Smooth muscle cell (in vitro differentiated cells): ENCODE results near the gene GCK. TPM values are rescaled to one million over a fixed set of nuclear protein-coding genes. Genes with fewer than 3 reads are reported as not detected.

ENCODE experiments used
- DNase-seq: peaks from one replicate; lab custom pipeline; 2025; ENCODE audit not compliant: unreplicated experiment; lab: John Stamatoyannopoulos, UW
- H2AFZ ChIP-seq: fragments of 200-600 bp; sonication (generic); 2 replicates; pipeline ENCODE4 v1.6.0; 2016; ENCODE audit warnings: antibody characterized with exemption, low read depth, mild to moderate bottlenecking
- H3F3A ChIP-seq: fragments of 200-600 bp; sonication (generic); 2 replicates; pipeline ENCODE4 v1.6.0; 2017; ENCODE audit warnings: antibody characterized with exemption, low read depth
- H3K27ac ChIP-seq: fragments of 200-600 bp; sonication (generic); 2 replicates; pipeline ENCODE4 v1.5.1; 2016; ENCODE audit warnings: low read depth, mild to moderate bottlenecking
- H3K27me3 ChIP-seq: fragments of 200-600 bp; sonication (generic); 2 replicates; pipeline ENCODE4 v1.6.1; 2016; ENCODE audit warnings: low read depth, mild to moderate bottlenecking
- H3K36me3 ChIP-seq: fragments of 200-600 bp; sonication (generic); 2 replicates; pipeline ENCODE4 v1.5.1; 2016; ENCODE audit warnings: low read depth
- H3K4me1 ChIP-seq: fragments of 200-600 bp; sonication (generic); 2 replicates; pipeline ENCODE4 v1.5.1; 2016; ENCODE audit warnings: low read depth
- H3K4me2 ChIP-seq: fragments of 200-600 bp; sonication (generic); 2 replicates; pipeline ENCODE4 v1.6.0; 2016; ENCODE audit warnings: mild to moderate bottlenecking
- H3K4me3 ChIP-seq: fragments of 200-600 bp; sonication (generic); 2 replicates; pipeline ENCODE4 v1.5.1; 2016; ENCODE audit warnings: mild to moderate bottlenecking
- H3K79me2 ChIP-seq: fragments of 200-600 bp; sonication (generic); 2 replicates; pipeline ENCODE4 v1.6.0; 2016; ENCODE audit warnings: low read depth, mild to moderate bottlenecking
- H3K9ac ChIP-seq: fragments of 200-600 bp; sonication (generic); 2 replicates; pipeline ENCODE4 v1.6.0; 2016; ENCODE audit warnings: low read depth
- H3K9me3 ChIP-seq: fragments of 200-600 bp; sonication (generic); replicated peaks from 2 replicates; pipeline ENCODE4 v1.5.1; 2016; ENCODE audit warnings: low read depth
- H4K20me1 ChIP-seq: fragments of 200-600 bp; sonication (generic); 2 replicates; pipeline ENCODE4 v1.6.0; 2016; ENCODE audit warnings: low read depth
- CTCF ChIP-seq: fragments of 200-600 bp; sonication (generic); IDR thresholded peaks from 2 replicates; pipeline ENCODE4 v1.5.1; 2017; ENCODE audit warnings: borderline replicate concordance, mild to moderate bottlenecking, antibody characterized with exemption; ENCODE audit not compliant: insufficient read depth, poor library complexity, severe bottlenecking
- WGBS: methylation state at CpG from one replicate; pipeline ENCODE4 v1.1.7; 2016; ENCODE audit warnings: low lambda C conversion rate; 5-methylcytosine and 5-hydroxymethylcytosine counted together
- polyA plus RNA-seq: library from polyadenylated mRNA; unstranded; fragments of >200 nt; fragmentation: Nextera tagmentation; extraction: Ambion mirVana; gene quantifications from 2 replicates; pipeline ENCODE4 v1.2.1, GENCODE V29; 2016
- total RNA-seq: library from RNA; depleted of rRNA; stranded (reverse); fragments of >200 nt; gene quantifications from 2 replicates; pipeline ENCODE4 v1.2.3, GENCODE V29; 2014

Gene GCK
- total and polyA plus RNA-seq, 2 experiments from 2014 or later, result 1.6 to 5.5 TPM

GRCh38 chr7:44148961-44149536 lies 40.2 kb downstream of the GCK start:
- DNase-seq, result no peak
- H3K9me3 ChIP-seq, result no peaks in the 10 kb centered on the region
- H3K4me2 ChIP-seq, result no peak overlapping the region
- no peak overlapping the region for H2AFZ ChIP-seq
- TF ChIP-seq CTCF, result no peak
- no peak overlapping the region for H3K4me3 ChIP-seq
- no peaks in the 10 kb centered on the region for H3K79me2 ChIP-seq
- 94% methylated on average over 9 of the region's 9 CpGs for WGBS
- H3K27ac ChIP-seq, result no peak overlapping the region
- no peaks in the 10 kb centered on the region for H3F3A ChIP-seq
- no peaks in the 10 kb centered on the region for H3K36me3 ChIP-seq
- peaks cover 9% of the 10 kb centered on the region for H3K4me1 ChIP-seq
- peaks cover 7% of the 10 kb centered on the region for H3K27me3 ChIP-seq
- H3K9ac ChIP-seq, result no peak overlapping the region
- no peaks in the 10 kb centered on the region for H4K20me1 ChIP-seq

- TF ChIP-seq CTCF, result no peak
- Histone ChIP-seq H3K4me3 (no peak overlapping the region), H3K27ac (no peak overlapping the region), H3K36me3 (no peaks in the 10 kb centered on the region), H3F3A (no peaks in the 10 kb centered on the region), H4K20me1 (no peaks in the 10 kb centered on the region), H2AFZ (no peak overlapping the region), H3K9ac (no peak overlapping the region), H3K27me3 (peaks cover 7% of the 10 kb centered on the region), H3K4me1 (peaks cover 9% of the 10 kb centered on the region), H3K79me2 (no peaks in the 10 kb centered on the region), H3K4me2 (no peak overlapping the region), H3K9me3 (no peaks in the 10 kb centered on the region)
- DNase-seq, result no peak
- WGBS, result 85% methylated on average over 2 of the region's 2 CpGs
Measured at GRCh38 chr7:44148166-44148565, 41.1 kb downstream of the GCK start.

- no peak for DNase-seq
- Histone ChIP-seq H4K20me1 (no peaks in the 10 kb centered on the region), H3K4me3 (no peak overlapping the region), H3K27ac (no peak overlapping the region), H3K9me3 (no peaks in the 10 kb centered on the region), H3K4me1 (peaks cover 9% of the 10 kb centered on the region), H3K27me3 (peaks cover 7% of the 10 kb centered on the region), H2AFZ (no peak overlapping the region), H3K36me3 (no peaks in the 10 kb centered on the region), H3K9ac (no peak overlapping the region), H3K79me2 (no peaks in the 10 kb centered on the region), H3K4me2 (no peak overlapping the region), H3F3A (no peaks in the 10 kb centered on the region)
- 76% methylated on average over 33 of the region's 33 CpGs for WGBS
- no peak for TF ChIP-seq CTCF
Measured at GRCh38 chr7:44147026-44147991, 41.9 kb downstream of the GCK start.
